ENCODE results near the gene NPIPA3.
"Not testable (repeated sequence)": the region's sequence is repeated elsewhere in the genome, so short reads cannot be mapped to it uniquely, and the experiment has no call there.

Gene NPIPA3

DNA sequence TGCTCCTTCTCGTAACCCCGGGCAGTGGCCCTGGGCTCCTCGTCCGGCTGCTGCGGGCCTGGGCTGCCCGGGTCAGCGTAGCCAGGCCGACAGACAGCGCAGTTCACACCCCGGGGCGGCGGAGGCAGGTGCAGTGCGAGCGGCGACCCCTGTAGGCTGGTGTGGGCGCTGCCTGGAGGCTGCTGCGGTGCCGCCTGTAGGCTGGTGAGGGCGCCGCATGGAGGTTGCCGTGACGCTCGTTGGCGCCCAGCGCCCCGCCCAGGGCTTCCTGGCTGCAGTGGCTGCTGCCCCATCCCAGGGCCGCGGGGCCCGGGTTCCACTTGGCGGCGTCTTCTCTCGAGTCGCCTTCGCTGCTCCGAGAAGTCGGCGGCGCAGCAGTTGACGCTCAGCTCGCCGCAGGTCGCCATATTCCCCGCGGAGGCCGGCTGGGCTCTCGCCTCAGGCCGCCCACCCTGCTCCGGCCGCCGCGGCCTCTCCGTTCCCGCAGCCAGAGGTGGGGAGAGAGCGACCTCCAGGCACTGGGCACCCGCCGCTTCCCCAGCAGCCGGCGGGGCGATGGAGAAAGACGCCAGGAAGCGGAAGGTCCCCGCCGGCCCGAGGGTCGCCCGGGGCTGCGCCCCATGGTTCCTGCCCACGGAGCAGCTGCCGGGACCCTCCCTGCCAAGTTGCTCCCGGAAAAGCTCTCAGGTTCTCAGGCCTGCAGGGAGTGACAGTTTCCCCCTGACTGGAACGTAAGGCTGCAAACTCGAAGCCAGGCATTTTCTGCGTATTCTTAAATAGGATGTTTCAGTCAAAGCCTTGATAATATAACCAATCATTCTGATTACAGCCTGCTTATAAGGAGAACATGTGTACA is 39.3 kb downstream of the NPIPA3 start, which contains the start of gene NPIPA2:
Gene NPIPA2, plus strand, starts transcription at position 261 of the 856 bp plus-strand sequence. CDS start 5,533 bp downstream, outside the sequence.
- not testable (repeated sequence) for DNase-seq (ENCODE audit: low read depth in 4 of 4, low spot score in 1 of 4)

DNA sequence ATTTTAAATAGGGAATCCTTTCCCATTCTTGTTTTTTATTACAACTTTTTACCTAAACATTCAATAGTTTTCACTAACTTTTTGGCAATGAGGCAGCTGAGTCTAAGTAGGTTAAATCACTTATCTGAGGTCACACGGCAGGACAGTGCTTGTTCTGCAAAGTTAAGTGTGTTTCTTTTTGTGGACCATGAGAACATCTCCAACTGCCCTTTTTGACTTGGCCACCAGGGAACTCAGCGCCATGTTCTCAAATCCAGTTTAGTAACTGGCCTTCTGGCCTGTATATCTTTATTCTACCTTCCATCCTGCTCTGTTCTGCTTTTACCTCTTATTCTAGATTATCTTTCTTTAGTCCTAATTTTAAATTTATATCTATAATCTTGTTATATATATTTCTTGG is 70.4 kb downstream of the NPIPA3 start:
- DNase-seq (ENCODE audit: low read depth in 4 of 4, low spot score in 1 of 4) = not testable (repeated sequence)

DNA sequence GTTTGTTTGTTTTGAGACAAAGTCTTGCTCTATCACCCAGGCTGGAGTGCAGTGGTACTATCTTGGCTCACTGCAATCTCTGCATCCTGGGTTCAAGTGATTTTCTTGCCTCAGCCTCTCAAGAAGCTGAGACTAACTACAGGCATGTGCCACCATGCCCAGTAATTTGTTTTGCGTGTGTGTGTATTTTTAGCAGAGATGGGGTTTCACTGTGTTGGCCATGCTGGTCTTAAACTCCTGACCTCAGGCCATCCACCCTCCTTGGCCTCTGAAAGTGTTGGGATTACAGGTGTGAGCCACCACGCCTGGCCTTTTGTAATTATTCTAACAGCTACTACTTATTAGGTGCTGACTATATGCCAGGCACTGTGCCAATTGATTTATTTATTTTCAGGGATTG is 72.4 kb downstream of the NPIPA3 start:
- DNase-seq (ENCODE audit: low read depth in 4 of 4, low spot score in 1 of 4) = not testable (repeated sequence)

Data from stimulated activated CD4-positive, alpha-beta T cell treated with anti-CD3 and anti-CD28 coated beads, Interleukin-1b, Interleukin-23, amount 100 ng/mL, for 24 hours (primary cell).